ENCODE results near the gene PDK1. TPM values are rescaled to one million over a fixed set of nuclear protein-coding genes. Genes with fewer than 3 reads are reported as not detected.

The PDK1 gene
- 65.2 and 66.5 TPM in 2 replicates for total RNA-seq (ENCODE audit: low replicate concordance)

GRCh38 chr2:172555522-172556283, at the start of gene PDK1:
PDK1 (plus strand) TSS chr2:172556090; CDS start chr2:172556151, 61 bp downstream.
- Histone ChIP-seq H2AFZ (replicated peaks) (peak within 1 kb of the TSS; percentile 90), H4K20me1 (ENCODE audit: low read depth) (peaks cover 39% of the 10 kb centered on the region), H3K9me3 (ENCODE audit: low read depth) (no peaks in the 10 kb centered on the region), H3K36me3 (no peaks in the 10 kb centered on the region), H3K79me2 (ENCODE audit: low read depth) (peaks cover 26% of the 10 kb centered on the region), H3F3A (ENCODE audit: low read depth) (peaks cover 14% of the 10 kb centered on the region), H3K27ac (peak within 1 kb of the TSS; percentile 3), H3K27me3 (peaks cover 23% of the 10 kb centered on the region), H3K4me1 (peaks cover 27% of the 10 kb centered on the region), H3K4me3 (peak within 1 kb of the TSS; percentile 69), H3K9ac (no peak within 1 kb of the TSS), H3K4me2 (peak within 1 kb of the TSS; percentile 94)
- H3K4me3 Mint-ChIP-seq: peak within 1 kb of the TSS; percentile 93
- peaks cover 37% of the 10 kb centered on the region for H3K4me1 Mint-ChIP-seq
- DNase-seq (ENCODE audit: low spot score): peak; percentile 93
- H3K36me3 Mint-ChIP-seq: peaks cover 7% of the 10 kb centered on the region
- H3K27me3 Mint-ChIP-seq (ENCODE audit: insufficient read depth, low read depth): no peaks in the 10 kb centered on the region
- no peak for TF ChIP-seq CTCF (IDR thresholded peaks at IDR 0.05)
- TF ChIP-seq EZH2 (IDR thresholded peaks at IDR 0.05): peak; percentile 50
- TF ChIP-seq EZH2phosphoT487 (IDR thresholded peaks at IDR 0.05): no peak
- H3K27ac Mint-ChIP-seq: peak within 1 kb of the TSS; percentile 35
- no peaks in the 10 kb centered on the region for H3K9me3 Mint-ChIP-seq

GRCh38 chr2:172507199-172507598, 48.7 kb upstream of the PDK1 start:
- H3K9ac ChIP-seq: no peak overlapping the region
- Mint-ChIP-seq H3K36me3 (peaks cover 13% of the 10 kb centered on the region), H3K27me3 (ENCODE audit: insufficient read depth, low read depth) (no peaks in the 10 kb centered on the region), H3K4me3 (no peak overlapping the region), H3K27ac (no peak overlapping the region), H3K4me1 (no peaks in the 10 kb centered on the region), H3K9me3 (peaks cover 11% of the 10 kb centered on the region)
- peaks cover 6% of the 10 kb centered on the region for H3F3A ChIP-seq (ENCODE audit: low read depth)
- no peaks in the 10 kb centered on the region for H4K20me1 ChIP-seq (ENCODE audit: low read depth)
- no peak overlapping the region for H3K4me2 ChIP-seq
- H3K4me1 ChIP-seq: no peaks in the 10 kb centered on the region
- no peak for DNase-seq (ENCODE audit: low spot score)
- peaks cover 9% of the 10 kb centered on the region for H3K36me3 ChIP-seq
- no peak overlapping the region for H2AFZ ChIP-seq (replicated peaks)
- no peaks in the 10 kb centered on the region for H3K27me3 ChIP-seq
- H3K27ac ChIP-seq: no peak overlapping the region
- no peak overlapping the region for H3K4me3 ChIP-seq
- TF ChIP-seq CTCF (IDR thresholded peaks at IDR 0.05) (no peak), EZH2phosphoT487 (IDR thresholded peaks at IDR 0.05) (no peak), EZH2 (IDR thresholded peaks at IDR 0.05) (no peak)
- peaks cover 4% of the 10 kb centered on the region for H3K9me3 ChIP-seq (ENCODE audit: low read depth)
- H3K79me2 ChIP-seq (ENCODE audit: low read depth): no peaks in the 10 kb centered on the region

GRCh38 chr2:172510088-172510487, 45.8 kb upstream of the PDK1 start:
- Mint-ChIP-seq H3K36me3 (peaks cover 16% of the 10 kb centered on the region), H3K27ac (no peak overlapping the region)

More at GRCh38 chr2:172510088-172510487, 45.8 kb upstream of the PDK1 start:
- H3K9me3 ChIP-seq (ENCODE audit: low read depth): peaks cover 4% of the 10 kb centered on the region
- H3K36me3 ChIP-seq: peaks cover 2% of the 10 kb centered on the region
- no peaks in the 10 kb centered on the region for H3K27me3 ChIP-seq
- H3K4me2 ChIP-seq: no peak overlapping the region
- H3K27me3 Mint-ChIP-seq (ENCODE audit: insufficient read depth, low read depth): peaks cover 4% of the 10 kb centered on the region
- H3K4me3 Mint-ChIP-seq: no peak overlapping the region
- H3K4me1 Mint-ChIP-seq: no peaks in the 10 kb centered on the region
- no peak overlapping the region for H2AFZ ChIP-seq (replicated peaks)
- peaks cover 6% of the 10 kb centered on the region for H3F3A ChIP-seq (ENCODE audit: low read depth)
- DNase-seq (ENCODE audit: low spot score): no peak
- no peak for TF ChIP-seq EZH2phosphoT487 (IDR thresholded peaks at IDR 0.05)
- TF ChIP-seq CTCF (IDR thresholded peaks at IDR 0.05): no peak
- no peak for TF ChIP-seq EZH2 (IDR thresholded peaks at IDR 0.05)
- no peaks in the 10 kb centered on the region for H4K20me1 ChIP-seq (ENCODE audit: low read depth)
- no peak overlapping the region for H3K27ac ChIP-seq
- H3K79me2 ChIP-seq (ENCODE audit: low read depth): no peaks in the 10 kb centered on the region
- H3K4me3 ChIP-seq: no peak overlapping the region
- no peaks in the 10 kb centered on the region for H3K4me1 ChIP-seq
- no peak overlapping the region for H3K9ac ChIP-seq
- H3K9me3 Mint-ChIP-seq: peaks cover 29% of the 10 kb centered on the region
